Measurements from ENCODE around the gene C9orf43.
"Not testable (repeated sequence)": the region's sequence is repeated elsewhere in the genome, so short reads cannot be mapped to it uniquely, and the experiment has no call there.

The C9orf43 gene

GRCh38 chr9:113379829-113380210, 30.7 kb upstream of the C9orf43 start:
- not testable (repeated sequence) for H3K79me2 ChIP-seq (ENCODE audit: insufficient read depth, low read length); H3K9ac ChIP-seq (ENCODE audit: low read depth, low read length); H3K27ac ChIP-seq (ENCODE audit: low read length); H2AFZ ChIP-seq (ENCODE audit: low read depth, low read length); ATAC-seq (ENCODE audit: insufficient read depth, low read depth); DNase-seq; H3K9me3 ChIP-seq (ENCODE audit: insufficient read depth, low read length, severe bottlenecking); H3K27me3 ChIP-seq (ENCODE audit: insufficient read depth, low read length, poor library complexity); H4K20me1 ChIP-seq (ENCODE audit: insufficient read depth, low read length); H3K4me3 ChIP-seq (ENCODE audit: low read depth in 1 of 2, low read length in 2 of 2); H3K4me2 ChIP-seq (ENCODE audit: insufficient read depth, low read length); H3K36me3 ChIP-seq (ENCODE audit: insufficient read depth, low read length)
- peaks cover 19% of the 10 kb centered on the region for H3K4me1 ChIP-seq (ENCODE audit: insufficient read depth, low read length)

- ATAC-seq (ENCODE audit: insufficient read depth, low read depth): no peak
- Histone ChIP-seq H3K27ac (ENCODE audit: low read length) (no peak overlapping the region), H3K4me2 (ENCODE audit: insufficient read depth, low read length) (no peak overlapping the region), H3K36me3 (ENCODE audit: insufficient read depth, low read length) (no peaks in the 10 kb centered on the region), H3K79me2 (ENCODE audit: insufficient read depth, low read length) (no peaks in the 10 kb centered on the region), H4K20me1 (ENCODE audit: insufficient read depth, low read length) (no peaks in the 10 kb centered on the region), H3K27me3 (ENCODE audit: insufficient read depth, low read length, poor library complexity) (no peaks in the 10 kb centered on the region), H3K4me3 (ENCODE audit: low read depth in 1 of 2, low read length in 2 of 2) (no peak overlapping the region), H3K4me1 (ENCODE audit: insufficient read depth, low read length) (peaks cover 10% of the 10 kb centered on the region), H2AFZ (ENCODE audit: low read depth, low read length) (no peak overlapping the region), H3K9ac (ENCODE audit: low read depth, low read length) (no peak overlapping the region), H3K9me3 (ENCODE audit: insufficient read depth, low read length, severe bottlenecking) (no peaks in the 10 kb centered on the region)
- TF ChIP-seq EZH2 (IDR thresholded peaks at IDR 0.05; ENCODE audit: borderline replicate concordance, low read depth, low read length, severe bottlenecking) (no peak), CTCF (IDR thresholded peaks at IDR 0.05; ENCODE audit: borderline replicate concordance, extremely low read depth, low read length, poor library complexity, severe bottlenecking) (no peak)
- DNase-seq: no peak
Measured at GRCh38 chr9:113380869-113381378, 29.6 kb upstream of the C9orf43 start.

- not testable (repeated sequence) for H3K4me1 ChIP-seq (ENCODE audit: insufficient read depth, low read length); H3K4me3 ChIP-seq (ENCODE audit: low read depth in 1 of 2, low read length in 2 of 2); ATAC-seq (ENCODE audit: insufficient read depth, low read depth); H3K9me3 ChIP-seq (ENCODE audit: insufficient read depth, low read length, severe bottlenecking); DNase-seq; H3K27ac ChIP-seq (ENCODE audit: low read length); H2AFZ ChIP-seq (ENCODE audit: low read depth, low read length); H4K20me1 ChIP-seq (ENCODE audit: insufficient read depth, low read length); H3K79me2 ChIP-seq (ENCODE audit: insufficient read depth, low read length); H3K27me3 ChIP-seq (ENCODE audit: insufficient read depth, low read length, poor library complexity); H3K4me2 ChIP-seq (ENCODE audit: insufficient read depth, low read length); H3K9ac ChIP-seq (ENCODE audit: low read depth, low read length); H3K36me3 ChIP-seq (ENCODE audit: insufficient read depth, low read length)
Measured at GRCh38 chr9:113381441-113381840, 29.1 kb upstream of the C9orf43 start.

GRCh38 chr9:113381909-113382411, 28.6 kb upstream of the C9orf43 start:
- Histone ChIP-seq H3K4me3 (ENCODE audit: low read depth in 1 of 2, low read length in 2 of 2) (no peak overlapping the region), H3K4me2 (ENCODE audit: insufficient read depth, low read length) (no peak overlapping the region), H3K4me1 (ENCODE audit: insufficient read depth, low read length) (peaks cover 5% of the 10 kb centered on the region), H3K9ac (ENCODE audit: low read depth, low read length) (no peak overlapping the region), H3K27me3 (ENCODE audit: insufficient read depth, low read length, poor library complexity) (no peaks in the 10 kb centered on the region), H3K36me3 (ENCODE audit: insufficient read depth, low read length) (no peaks in the 10 kb centered on the region), H3K9me3 (ENCODE audit: insufficient read depth, low read length, severe bottlenecking) (no peaks in the 10 kb centered on the region), H3K79me2 (ENCODE audit: insufficient read depth, low read length) (no peaks in the 10 kb centered on the region), H3K27ac (ENCODE audit: low read length) (no peak overlapping the region), H4K20me1 (ENCODE audit: insufficient read depth, low read length) (no peaks in the 10 kb centered on the region), H2AFZ (ENCODE audit: low read depth, low read length) (no peak overlapping the region)
- ATAC-seq (ENCODE audit: insufficient read depth, low read depth): no peak
- no peak for TF ChIP-seq EZH2 (IDR thresholded peaks at IDR 0.05; ENCODE audit: borderline replicate concordance, low read depth, low read length, severe bottlenecking)
- TF ChIP-seq CTCF (IDR thresholded peaks at IDR 0.05; ENCODE audit: borderline replicate concordance, extremely low read depth, low read length, poor library complexity, severe bottlenecking): no peak
- no peak for DNase-seq

Data from DND-41 (cell line).